Mammary epithelial cell (primary cell): ENCODE results near the gene RAD51B.
"Not testable (repeated sequence)": the region's sequence is repeated elsewhere in the genome, so short reads cannot be mapped to it uniquely, and the experiment has no call there.

ENCODE experiments used
- EZH2 ChIP-seq: IDR thresholded peaks from 2 replicates; pipeline ENCODE4 v1.6.1; 2012; ENCODE audit warnings: low read length, inconsistent platforms, borderline replicate concordance
- TF ChIP-seq, protein P1 (sequence below), 2 donors: IDR thresholded peaks in 1 of 2; conservative IDR thresholded peaks in 1 of 2; 2 replicates each; pipeline ENCODE4 v1.5.1; 2011 to 2012; ENCODE audit warnings: inconsistent platforms in 2 of 2, low read length in 2 of 2, mild to moderate bottlenecking in 2 of 2, control low read depth in 1 of 2, low read depth in 1 of 2; ENCODE audit not compliant: insufficient read depth in 1 of 2; ENCODE audit errors: extremely low read depth in 1 of 2

DNA sequence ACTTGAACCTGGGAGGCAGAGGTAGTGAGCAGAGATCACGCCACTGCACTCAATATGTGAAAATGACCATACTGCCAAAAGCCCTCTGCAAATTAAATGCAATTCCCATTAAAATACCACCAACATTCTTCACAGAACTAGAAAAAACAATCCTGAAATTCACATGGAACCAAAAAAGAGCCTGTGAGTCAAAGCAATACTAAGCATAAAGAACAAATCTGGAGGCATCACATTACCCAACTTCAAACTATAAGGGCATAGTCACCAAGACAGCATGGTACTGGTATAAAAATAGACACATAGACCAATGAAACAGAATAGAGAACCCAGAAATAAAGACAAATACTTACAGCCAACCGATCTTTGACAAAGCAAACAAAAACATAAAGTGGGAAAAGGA is 401.5 kb downstream of the RAD51B start:
- TF ChIP-seq, protein P1, sequence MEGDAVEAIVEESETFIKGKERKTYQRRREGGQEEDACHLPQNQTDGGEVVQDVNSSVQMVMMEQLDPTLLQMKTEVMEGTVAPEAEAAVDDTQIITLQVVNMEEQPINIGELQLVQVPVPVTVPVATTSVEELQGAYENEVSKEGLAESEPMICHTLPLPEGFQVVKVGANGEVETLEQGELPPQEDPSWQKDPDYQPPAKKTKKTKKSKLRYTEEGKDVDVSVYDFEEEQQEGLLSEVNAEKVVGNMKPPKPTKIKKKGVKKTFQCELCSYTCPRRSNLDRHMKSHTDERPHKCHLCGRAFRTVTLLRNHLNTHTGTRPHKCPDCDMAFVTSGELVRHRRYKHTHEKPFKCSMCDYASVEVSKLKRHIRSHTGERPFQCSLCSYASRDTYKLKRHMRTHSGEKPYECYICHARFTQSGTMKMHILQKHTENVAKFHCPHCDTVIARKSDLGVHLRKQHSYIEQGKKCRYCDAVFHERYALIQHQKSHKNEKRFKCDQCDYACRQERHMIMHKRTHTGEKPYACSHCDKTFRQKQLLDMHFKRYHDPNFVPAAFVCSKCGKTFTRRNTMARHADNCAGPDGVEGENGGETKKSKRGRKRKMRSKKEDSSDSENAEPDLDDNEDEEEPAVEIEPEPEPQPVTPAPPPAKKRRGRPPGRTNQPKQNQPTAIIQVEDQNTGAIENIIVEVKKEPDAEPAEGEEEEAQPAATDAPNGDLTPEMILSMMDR (conservative IDR thresholded peaks at IDR 0.05 in 1 of 2, IDR thresholded peaks at IDR 0.05 in 1 of 2; ENCODE audit: extremely low read depth in 1 of 2, insufficient read depth in 1 of 2, low read depth in 1 of 2, low read length in 2 of 2) = not testable (repeated sequence)
- TF ChIP-seq EZH2 = not testable (repeated sequence)
